Activated naive CD4-positive, alpha-beta T cell treated with anti-CD3 and anti-CD28 coated beads, Interleukin-2, amount 50 U/mL, for 16 hours (primary cell): ENCODE measurements around the gene NOTUM.

Source experiments
- DNase-seq: peaks from one replicate; pipeline ENCODE4 v3.0.0-alpha.2; 2020

Gene NOTUM

GRCh38 chr17:81961087-81961511 lies at the start of gene NOTUM:
TSS of gene NOTUM (minus strand) at chr17:81961187. CDS start at chr17:81960909, 278 bp downstream.
- no peak for DNase-seq

GRCh38 chr17:82009413-82009812 lies 48.4 kb upstream of the NOTUM start:
- no peak for DNase-seq

DNA sequence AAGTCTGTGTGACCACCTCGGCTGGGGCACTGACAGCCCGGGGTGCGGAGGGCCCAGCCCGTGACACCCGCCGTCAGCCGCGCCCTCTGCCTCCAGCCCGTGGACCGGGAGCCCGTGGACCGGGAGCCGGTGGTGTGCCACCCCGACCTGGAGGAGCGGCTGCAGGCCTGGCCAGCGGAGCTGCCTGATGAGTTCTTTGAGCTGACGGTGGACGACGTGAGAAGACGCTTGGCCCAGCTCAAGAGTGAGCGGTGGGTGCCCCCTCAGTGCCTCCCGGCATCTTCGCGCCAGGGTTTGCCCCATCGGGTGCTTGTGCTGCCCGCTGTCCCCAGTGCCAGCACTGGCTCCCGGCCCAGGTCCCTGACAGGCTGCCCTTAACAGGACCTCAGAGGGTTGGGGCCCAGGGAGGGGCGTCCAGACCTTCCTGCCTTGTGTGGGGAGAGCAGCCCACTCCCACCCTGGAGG lies 48.0 kb upstream of the NOTUM start:
- no peak for DNase-seq

DNA sequence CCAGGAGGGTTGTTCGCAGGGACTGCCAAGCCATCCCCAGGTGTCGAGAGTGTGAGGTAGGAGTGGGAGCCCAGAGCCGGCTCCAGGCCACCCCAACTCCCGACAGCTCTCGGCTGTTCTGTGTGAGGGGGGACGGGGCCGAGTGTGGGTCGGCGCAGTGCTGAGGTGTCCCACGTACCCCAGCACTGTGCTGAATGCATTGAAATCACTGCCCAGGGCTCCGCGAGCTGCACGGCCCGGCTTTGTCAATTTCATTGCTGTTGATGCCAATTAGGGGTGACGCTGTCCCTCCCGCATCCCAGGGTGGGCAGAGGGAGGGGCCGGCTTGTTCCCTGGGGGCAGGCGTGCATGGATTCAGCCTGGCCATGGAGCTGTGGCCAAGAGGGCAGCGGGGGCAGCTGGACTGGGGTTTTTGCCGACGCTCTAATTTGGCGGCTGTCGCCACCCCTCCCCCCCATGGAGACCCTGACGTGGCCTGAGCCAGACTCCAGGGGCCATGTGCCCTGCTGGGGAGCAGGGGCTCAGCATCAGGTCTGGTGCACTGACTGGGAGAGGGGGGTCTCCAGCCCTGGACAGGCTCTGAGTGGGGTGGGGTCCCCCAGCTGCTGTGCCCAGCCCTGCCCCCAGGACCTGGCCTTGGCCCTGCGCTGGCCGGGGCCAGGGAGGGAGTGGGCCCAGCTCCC lies 47.4 kb upstream of the NOTUM start:
- no peak for DNase-seq

GRCh38 chr17:82007495-82008257 lies 46.7 kb upstream of the NOTUM start:
- no peak for DNase-seq

DNA sequence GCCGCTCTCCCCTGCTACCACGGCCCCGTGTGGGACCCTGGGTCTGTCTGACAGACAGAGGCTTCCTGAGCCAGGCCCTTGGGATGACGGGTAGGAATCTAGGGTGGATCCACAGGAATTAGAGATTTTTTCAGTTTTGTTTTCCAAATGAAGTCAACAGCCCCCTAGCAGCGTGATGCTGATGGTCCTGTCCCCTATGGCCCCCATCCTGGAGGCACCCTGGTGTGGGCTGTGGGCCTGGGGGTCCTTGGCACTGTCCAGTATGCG lies 46.2 kb upstream of the NOTUM start:
- DNase-seq, result no peak

- DNase-seq, result no peak
Measured at GRCh38 chr17:82006468-82007227, 45.7 kb upstream of the NOTUM start.

- no peak for DNase-seq
Measured at GRCh38 chr17:82005701-82006348, 44.8 kb upstream of the NOTUM start.

- no peak for DNase-seq
Measured at GRCh38 chr17:82004517-82005455, 43.8 kb upstream of the NOTUM start.

- no peak for DNase-seq
Measured at GRCh38 chr17:82003411-82004381, 42.7 kb upstream of the NOTUM start.

DNA sequence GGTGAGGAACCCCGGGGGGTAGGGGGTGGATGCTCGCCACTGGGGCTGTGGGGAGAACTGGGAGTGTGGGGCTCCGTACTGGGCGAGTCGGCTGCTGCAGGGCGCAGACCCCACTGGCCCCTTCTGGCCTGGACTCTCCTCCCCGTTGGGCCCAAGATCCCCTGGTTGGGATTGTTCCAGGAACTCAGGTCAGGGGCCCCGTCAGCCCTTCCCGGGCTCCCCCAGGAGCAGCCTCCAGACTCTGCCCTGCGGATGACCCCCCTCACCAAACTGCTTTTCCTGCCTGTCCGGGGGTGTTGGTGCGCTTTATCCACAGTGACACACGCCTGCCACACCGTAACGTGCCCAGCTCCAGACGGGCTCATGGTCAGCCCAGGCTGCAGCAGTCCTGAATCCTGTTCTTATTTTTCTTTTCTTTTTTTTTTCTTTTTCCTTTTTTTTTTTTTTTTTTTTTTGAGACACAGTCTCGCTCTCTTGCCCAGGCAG lies 40.6 kb upstream of the NOTUM start:
- no peak for DNase-seq

DNA sequence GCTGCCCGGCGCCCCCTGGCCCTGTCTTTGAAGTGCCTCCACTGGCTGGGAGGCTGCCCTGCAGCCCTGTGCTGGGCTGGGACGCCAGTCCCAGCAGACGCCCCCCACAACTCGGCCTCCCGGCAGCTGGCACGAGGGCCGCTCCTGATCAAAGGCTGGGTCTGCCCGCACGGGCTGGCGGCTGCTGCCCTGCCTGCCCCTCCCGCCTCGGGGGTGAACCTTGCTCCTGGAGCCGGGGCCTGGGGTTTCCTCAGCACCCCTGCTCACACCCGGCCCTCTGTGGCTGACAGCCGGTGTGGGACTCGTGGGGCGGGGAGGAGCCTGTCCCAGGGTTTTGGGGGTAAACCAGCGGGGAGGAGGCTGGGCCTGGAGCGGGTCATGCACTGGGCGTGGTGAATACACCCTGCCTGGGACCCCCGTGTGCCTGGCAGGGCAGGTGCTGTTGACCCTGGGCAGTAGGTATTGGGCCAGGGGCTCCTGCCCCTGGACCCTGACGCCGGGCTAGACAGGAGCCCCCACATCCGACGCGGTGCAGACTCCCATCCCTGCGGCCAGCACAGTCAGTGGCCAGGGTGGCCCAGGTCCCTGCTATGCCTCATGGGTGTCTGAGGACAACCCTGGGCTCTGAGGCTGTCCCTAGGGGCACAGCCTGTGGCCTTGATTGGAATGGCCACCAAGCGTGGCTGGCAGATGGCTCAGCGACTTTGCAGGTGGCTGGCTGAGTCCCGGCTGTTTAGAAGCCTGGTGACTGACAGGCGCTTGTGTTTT lies 40.0 kb upstream of the NOTUM start:
- no peak for DNase-seq

- no peak for DNase-seq
Measured at GRCh38 chr17:81999976-82000802, 39.2 kb upstream of the NOTUM start.

GRCh38 chr17:81999587-81999975 lies 38.6 kb upstream of the NOTUM start:
- DNase-seq, result no peak

DNA sequence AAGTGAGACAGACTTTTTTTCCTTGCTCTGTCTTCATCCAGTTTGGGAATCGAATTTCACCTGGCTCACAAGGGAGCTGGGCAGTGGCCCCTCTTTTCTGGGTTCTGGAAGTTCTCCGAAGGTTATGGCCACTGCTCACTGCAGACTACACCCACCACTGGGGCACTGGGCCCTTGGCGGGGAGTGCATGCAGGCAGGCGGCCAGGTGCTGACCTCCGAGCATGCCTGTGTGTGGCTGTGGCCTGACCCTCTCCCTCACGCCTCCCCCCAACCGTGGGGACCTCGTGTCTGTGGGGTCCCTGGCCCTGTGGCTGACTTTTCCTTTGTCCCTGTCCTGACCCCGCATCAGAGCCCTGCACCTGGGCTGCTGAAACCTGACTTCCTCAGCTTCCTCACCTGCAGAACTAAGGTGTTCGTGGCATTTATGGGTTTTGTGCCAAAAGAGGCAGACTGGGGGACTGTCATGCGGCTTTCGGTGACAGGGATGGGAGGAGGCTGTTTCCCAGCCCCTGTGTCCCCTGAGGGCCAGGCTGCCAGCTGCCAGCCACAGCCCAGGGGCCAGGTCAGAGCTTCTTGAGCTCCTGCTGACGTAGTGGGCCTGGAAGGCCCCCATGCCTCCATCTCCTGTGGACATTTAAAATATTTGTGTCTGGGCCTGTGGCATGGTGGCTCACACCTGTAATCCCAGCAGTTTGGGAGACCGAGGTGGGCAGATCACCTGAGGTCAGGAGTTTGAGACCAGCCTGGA lies 37.9 kb upstream of the NOTUM start:
- no peak for DNase-seq

GRCh38 chr17:81998212-81998611 lies 37.2 kb upstream of the NOTUM start:
- DNase-seq, result no peak

GRCh38 chr17:81996757-81997441 lies 35.9 kb upstream of the NOTUM start:
- DNase-seq, result no peak
